HepG2 (cell line): ENCODE measurements around the gene NDUFS2. TPM values are rescaled to one million over a fixed set of nuclear protein-coding genes. Genes with fewer than 3 reads are reported as not detected.

Experiments used
- ATF3 ChIP-seq: sonication (generic); formaldehyde crosslinking; IDR thresholded peaks from 2 replicates; pipeline ENCODE4 v1.4.0; 2020; ENCODE audit warnings: missing genetic modification reagents
- GABPB1 ChIP-seq: IDR thresholded peaks from 2 replicates; pipeline ENCODE4 v1.6.1; 2016; ENCODE audit warnings: mild to moderate bottlenecking, missing genetic modification reagents, moderate library complexity, missing compliant biosample characterization
- GATAD1 ChIP-seq: IDR thresholded peaks from 2 replicates; pipeline ENCODE4 v1.6.1; 2016; ENCODE audit warnings: missing genetic modification reagents, missing compliant biosample characterization
- HBP1 ChIP-seq: IDR thresholded peaks from 2 replicates; pipeline ENCODE4 v1.6.1; 2016; ENCODE audit warnings: low read depth, control low read depth
- HIC2 ChIP-seq: sonication (generic); formaldehyde crosslinking; IDR thresholded peaks from 2 replicates; pipeline ENCODE4 v1.9.0; 2022; ENCODE audit warnings: low read depth, missing genetic modification reagents
- ISX ChIP-seq: sonication (generic); formaldehyde crosslinking; conservative IDR thresholded peaks from 2 replicates; pipeline ENCODE4 v1.5.0; 2020; ENCODE audit warnings: missing genetic modification reagents
- JUNB ChIP-seq: sonication (generic); formaldehyde crosslinking; IDR thresholded peaks from 2 replicates; pipeline ENCODE4 v1.8.0; 2022; ENCODE audit warnings: missing genetic modification reagents, mild to moderate bottlenecking, borderline replicate concordance
- KLF11 ChIP-seq: IDR thresholded peaks from 2 replicates; pipeline ENCODE4 v1.6.1; 2016; ENCODE audit warnings: missing compliant biosample characterization
- MIER3 ChIP-seq: IDR thresholded peaks from 2 replicates; pipeline ENCODE4 v1.6.1; 2016; ENCODE audit warnings: missing compliant biosample characterization, borderline replicate concordance
- PHF21A ChIP-seq: sonication (generic); formaldehyde crosslinking; IDR thresholded peaks from 2 replicates; pipeline ENCODE4 v1.5.0; 2020; ENCODE audit warnings: mild to moderate bottlenecking, missing genetic modification reagents
- PHF8 ChIP-seq: sonication (generic); formaldehyde crosslinking; IDR thresholded peaks from 2 replicates; pipeline ENCODE4 v1.5.0; 2020; ENCODE audit warnings: missing genetic modification reagents
- TARDBP ChIP-seq: sonication (generic); formaldehyde crosslinking; IDR thresholded peaks from 2 replicates; pipeline ENCODE4 v1.8.0; 2022; ENCODE audit warnings: mild to moderate bottlenecking, missing genetic modification reagents
- TBL1XR1 ChIP-seq: fragments of 150-350 bp; IDR thresholded peaks from 2 replicates; pipeline ENCODE4 v1.6.1; 2014; ENCODE audit warnings: borderline replicate concordance, low read length; ENCODE audit not compliant: partially characterized antibody
- YEATS4 ChIP-seq: sonication (generic); formaldehyde crosslinking; IDR thresholded peaks from 2 replicates; pipeline ENCODE4 v1.4.0; 2020; ENCODE audit warnings: missing genetic modification reagents, borderline replicate concordance
- ZBTB26 ChIP-seq: IDR thresholded peaks from 2 replicates; pipeline ENCODE4 v1.6.1; 2016; ENCODE audit warnings: missing compliant biosample characterization, missing genetic modification reagents, borderline replicate concordance
- ZFP1 ChIP-seq: IDR thresholded peaks from 2 replicates; pipeline ENCODE4 v1.6.1; 2016
- ZFP62 ChIP-seq: sonication (generic); formaldehyde crosslinking; IDR thresholded peaks from 2 replicates; pipeline ENCODE4 v1.4.0; 2020; ENCODE audit warnings: missing genetic modification reagents
- ZNF180 ChIP-seq: sonication (generic); formaldehyde crosslinking; IDR thresholded peaks from 2 replicates; pipeline ENCODE4 v1.4.0; 2020; ENCODE audit warnings: low read depth, missing genetic modification reagents, borderline replicate concordance
- ZNF672 ChIP-seq: sonication (generic); formaldehyde crosslinking; IDR thresholded peaks from 2 replicates; pipeline ENCODE4 v1.8.1; 2022; ENCODE audit warnings: missing genetic modification reagents
- ZNF703 ChIP-seq: sonication (generic); formaldehyde crosslinking; IDR thresholded peaks from 2 replicates; pipeline ENCODE4 v1.5.1; 2020; ENCODE audit warnings: missing genetic modification reagents, mild to moderate bottlenecking, moderate library complexity, borderline replicate concordance
- ZNF710 ChIP-seq: sonication (generic); formaldehyde crosslinking; IDR thresholded peaks from 2 replicates; pipeline ENCODE4 v1.5.0; 2020; ENCODE audit warnings: mild to moderate bottlenecking, missing genetic modification reagents, borderline replicate concordance
- polyA plus RNA-seq, 8 experiments: library from polyadenylated mRNA; depleted of rRNA in 3 of 8; stranded (reverse) in 7 of 8; unstranded in 1 of 8; fragments of >200 nt; fragmentation: Illumina TruSeq in 4 of 8; extraction: Trizol in 4 of 8; gene quantifications; 2 replicates each; pipeline versions ENCODE4 v1.2.1 to v1.2.3, GENCODE V29; 2011 to 2016; ENCODE audit warnings: low read depth in 4 of 8, missing spikeins in 1 of 8, mixed read lengths in 1 of 8; ENCODE audit not compliant: insufficient read depth in 1 of 8
- total RNA-seq, 5 experiments: library from RNA; depleted of rRNA; stranded (reverse); fragments of >200 nt; fragmentation: Illumina TruSeq; extraction: Trizol; gene quantifications; 2 replicates each; pipeline ENCODE4 v1.2.3, GENCODE V29; 2016; ENCODE audit warnings: low read depth in 1 of 5

NDUFS2 gene
- total and polyA plus RNA-seq, 2 of the 13 experiments (the other 11 are each of a cell fraction or from before 2014, with no cell fraction given), result 89.9 to 118 TPM

GRCh38 chr1:161192476-161193465 lies 9.4 kb upstream of the NDUFS2 start (continued):
- TF ChIP-seq PHF8 (CRISPR knock-in tag), result no peak
- peak; percentile 20 for TF ChIP-seq TBL1XR1
- no peak for TF ChIP-seq ISX (CRISPR knock-in tag)
- no peak for TF ChIP-seq ZNF710
- TF ChIP-seq MIER3 (CRISPR knock-in tag), result no peak
- no peak for TF ChIP-seq ZBTB26 (CRISPR knock-in tag)
- no peak for TF ChIP-seq HIC2 (CRISPR knock-in tag)
- no peak for TF ChIP-seq HBP1
- TF ChIP-seq GABPB1 (CRISPR knock-in tag), result no peak
- peak; percentile 36; the same call in 1 of the 2 replicates for TF ChIP-seq TARDBP (CRISPR knock-in tag)
- TF ChIP-seq GATAD1 (CRISPR knock-in tag), result no peak
- TF ChIP-seq ZNF703 (CRISPR knock-in tag), result no peak
- TF ChIP-seq ZNF180 (CRISPR knock-in tag), result no peak
- no peak for TF ChIP-seq PHF21A (CRISPR knock-in tag)
- TF ChIP-seq YEATS4, result no peak
- no peak for TF ChIP-seq ZFP62 (CRISPR knock-in tag)
- TF ChIP-seq ATF3 (CRISPR knock-in tag), result no peak
- TF ChIP-seq JUNB (CRISPR knock-in tag), result no peak
- TF ChIP-seq ZNF672 (CRISPR knock-in tag), result no peak
- TF ChIP-seq ZFP1, result no peak
- no peak for TF ChIP-seq KLF11 (CRISPR knock-in tag)
